ENCODE data around the gene CCDC167. TPM values are rescaled to one million over a fixed set of nuclear protein-coding genes. Genes with fewer than 3 reads are reported as not detected.

Gene CCDC167
- total RNA-seq, 4 donors from 2014 or later = 23.4 to 35.0 (median 30.8) TPM

- no peak for DNase-seq
- no peak overlapping the region for H3K4me3 ChIP-seq
- H3K36me3 ChIP-seq = no peaks in the 10 kb centered on the region
- H3K9me3 ChIP-seq = no peaks in the 10 kb centered on the region
- no peak for TF ChIP-seq CTCF (IDR thresholded peaks at IDR 0.05 in 4 of 5, conservative IDR thresholded peaks at IDR 0.05 in 1 of 5)
- no peak for TF ChIP-seq POLR2A (IDR thresholded peaks at IDR 0.05)
- peaks cover 2 to 23% (median 13%) of the 10 kb centered on the region in 3 donors for H3K27me3 ChIP-seq
- ATAC-seq = no peak
- no peak overlapping the region for H3K27ac ChIP-seq
- intact Hi-C loops (cut with DNase I; ENCODE audit: low total_unique reads) = no loop called here
- in situ Hi-C loops (cut with MboI; ENCODE audit: low sequenced_read_pairs in 4 of 4) = no loop called here
- H3K4me1 ChIP-seq = no peaks in the 10 kb centered on the region
Measured at GRCh38 chr6:37525460-37526357, 26.0 kb upstream of the CCDC167 start.

GRCh38 chr6:37524970-37525318 lies 25.3 kb upstream of the CCDC167 start:
- in situ Hi-C loops (cut with MboI; ENCODE audit: low sequenced_read_pairs in 4 of 4) (no loop called here), intact Hi-C loops (cut with DNase I; ENCODE audit: low total_unique reads) (no loop called here)
- Histone ChIP-seq H3K36me3 (no peaks in the 10 kb centered on the region), H3K4me1 (no peaks in the 10 kb centered on the region), H3K27me3 (peaks cover 2 to 21% (median 10%) of the 10 kb centered on the region in 3 donors), H3K4me3 (no peak overlapping the region), H3K27ac (no peak overlapping the region), H3K9me3 (no peaks in the 10 kb centered on the region)
- no peak for ATAC-seq
- TF ChIP-seq CTCF (IDR thresholded peaks at IDR 0.05 in 4 of 5, conservative IDR thresholded peaks at IDR 0.05 in 1 of 5) (no peak), POLR2A (IDR thresholded peaks at IDR 0.05) (no peak)
- no peak for DNase-seq

GRCh38 chr6:37524025-37524969 lies 24.6 kb upstream of the CCDC167 start:
- Histone ChIP-seq H3K4me1 (no peaks in the 10 kb centered on the region), H3K36me3 (no peaks in the 10 kb centered on the region), H3K27me3 (peaks cover 2 to 21% (median 10%) of the 10 kb centered on the region in 3 donors), H3K9me3 (no peaks in the 10 kb centered on the region), H3K4me3 (no peak overlapping the region), H3K27ac (no peak overlapping the region)
- intact Hi-C loops (cut with DNase I; ENCODE audit: low total_unique reads) = no loop called here
- in situ Hi-C loops (cut with MboI; ENCODE audit: low sequenced_read_pairs in 4 of 4) = no loop called here
- TF ChIP-seq POLR2A (IDR thresholded peaks at IDR 0.05) = no peak
- ATAC-seq (no peak), DNase-seq (no peak)

- DNase-seq (no peak), ATAC-seq (no peak)
- Histone ChIP-seq H3K36me3 (no peaks in the 10 kb centered on the region), H3K4me1 (no peaks in the 10 kb centered on the region), H3K27ac (no peak overlapping the region), H3K4me3 (no peak overlapping the region), H3K9me3 (no peaks in the 10 kb centered on the region), H3K27me3 (peaks cover 2 to 17% (median 7%) of the 10 kb centered on the region in 3 donors)
- TF ChIP-seq POLR2A (IDR thresholded peaks at IDR 0.05) (no peak), CTCF (IDR thresholded peaks at IDR 0.05 in 4 of 5, conservative IDR thresholded peaks at IDR 0.05 in 1 of 5) (no peak)
- in situ Hi-C loops (cut with MboI; ENCODE audit: low sequenced_read_pairs in 4 of 4) = no loop called here
- intact Hi-C loops (cut with DNase I; ENCODE audit: low total_unique reads) = no loop called here
Measured at GRCh38 chr6:37523412-37523811, 23.7 kb upstream of the CCDC167 start.

- ATAC-seq = no peak
- in situ Hi-C loops (cut with MboI; ENCODE audit: low sequenced_read_pairs in 4 of 4) = no loop called here
- TF ChIP-seq CTCF (IDR thresholded peaks at IDR 0.05 in 4 of 5, conservative IDR thresholded peaks at IDR 0.05 in 1 of 5) (no peak), POLR2A (IDR thresholded peaks at IDR 0.05) (no peak)
Measured at GRCh38 chr6:37522836-37523235, 23.1 kb upstream of the CCDC167 start.

More at GRCh38 chr6:37522836-37523235, 23.1 kb upstream of the CCDC167 start:
- DNase-seq = no peak
- Histone ChIP-seq H3K27ac (no peak overlapping the region), H3K27me3 (peaks cover under 1 to 11% (median 2%) of the 10 kb centered on the region in 3 donors), H3K4me3 (no peak overlapping the region), H3K4me1 (no peaks in the 10 kb centered on the region), H3K36me3 (no peaks in the 10 kb centered on the region), H3K9me3 (no peaks in the 10 kb centered on the region)
- intact Hi-C loops (cut with DNase I; ENCODE audit: low total_unique reads) = no loop called here
